GM18951 (cell line): ENCODE results near the gene PPIL6.

Experiments
- POLR2A ChIP-seq: IDR thresholded peaks from 4 replicates; pipeline ENCODE4 v1.6.1; 2011; ENCODE audit warnings: mild to moderate bottlenecking; ENCODE audit not compliant: insufficient read length, insufficient read depth; ENCODE audit errors: extremely low read depth
- in situ Hi-C: fragments of 300-500 bp; cut with MboI; formaldehyde crosslinking; loops from one replicate; pipeline ENCODE4 v1.12.0; 2022; ENCODE audit warnings: low sequenced_read_pairs, mixed read lengths, inconsistent platforms; ENCODE audit not compliant: unreplicated experiment

The PPIL6 gene

GRCh38 chr6:109347779-109348178 is 92.6 kb downstream of the PPIL6 start:
- TF ChIP-seq POLR2A, result no peak
- in situ Hi-C loops, result no loop called here

- TF ChIP-seq POLR2A, result no peak
- in situ Hi-C loops, result no loop called here
Measured at GRCh38 chr6:109345986-109346385, 94.4 kb downstream of the PPIL6 start.

GRCh38 chr6:109344226-109344625 is 96.2 kb downstream of the PPIL6 start:
- no peak for TF ChIP-seq POLR2A
- in situ Hi-C loops, result no loop called here

- in situ Hi-C loops, result no loop called here
- no peak for TF ChIP-seq POLR2A
Measured at GRCh38 chr6:109343518-109343917, 96.9 kb downstream of the PPIL6 start.

- in situ Hi-C loops, result no loop called here
- no peak for TF ChIP-seq POLR2A
Measured at GRCh38 chr6:109342911-109343310, 97.5 kb downstream of the PPIL6 start.

GRCh38 chr6:109342506-109342905 is 97.9 kb downstream of the PPIL6 start:
- in situ Hi-C loops, result no loop called here
- TF ChIP-seq POLR2A, result no peak

GRCh38 chr6:109340811-109341210 is 99.6 kb downstream of the PPIL6 start:
- in situ Hi-C loops, result no loop called here
- no peak for TF ChIP-seq POLR2A
